ENCODE measurements around the gene WIPI1. TPM values are rescaled to one million over a fixed set of nuclear protein-coding genes. Genes with fewer than 3 reads are reported as not detected.

Gene WIPI1
- total RNA-seq, 4 donors from 2014 or later: 62.6 to 313 (median 97.1) TPM

DNA sequence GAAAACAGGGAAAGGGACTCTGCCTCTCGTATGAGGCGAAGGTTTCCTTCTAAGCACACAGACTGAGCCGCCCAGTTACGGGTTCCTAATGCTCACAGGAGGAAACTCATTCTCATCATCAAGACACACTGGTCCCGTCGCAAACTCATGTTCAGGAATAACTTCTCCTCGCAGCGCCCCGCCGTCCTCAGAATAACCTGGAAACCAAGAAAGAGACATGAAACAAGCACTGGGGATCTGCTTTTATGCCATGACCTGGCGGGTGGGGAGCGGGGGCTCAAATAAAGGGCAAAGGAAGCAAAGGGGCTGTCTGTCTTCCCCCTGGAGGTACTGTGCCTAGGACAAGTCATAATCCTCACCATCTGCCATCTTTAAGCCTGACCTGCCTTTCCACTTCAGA lies 31.3 kb downstream of the WIPI1 start:
- DNase-seq: no peak
- 95% methylated on average over 9 to 12 of the region's 12 CpGs for WGBS, 2 donors (ENCODE audit: low coverage in 1 of 2)

DNA sequence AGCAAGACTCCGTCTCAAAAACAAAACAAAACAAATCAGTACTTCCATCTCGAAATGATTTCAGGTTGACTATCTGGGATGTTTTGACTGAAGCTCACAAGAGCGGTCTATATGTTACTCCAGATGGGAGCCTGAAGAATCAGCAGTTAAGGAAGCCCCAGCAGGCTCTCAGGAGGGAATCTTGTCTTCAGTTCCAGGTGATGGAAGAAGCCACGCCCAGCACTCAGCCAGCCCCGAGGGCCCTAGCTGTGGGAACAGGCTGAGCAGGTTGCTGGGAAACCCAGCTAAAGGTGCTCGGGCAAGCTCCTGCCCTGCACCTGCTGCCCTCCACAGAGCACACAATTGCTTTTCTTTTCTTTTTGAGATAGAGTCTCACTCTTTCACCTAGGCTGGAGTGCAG lies 32.4 kb downstream of the WIPI1 start:
- H3K4me1 ChIP-seq: no peaks in the 10 kb centered on the region
- no peak overlapping the region for H3K4me3 ChIP-seq
- H3K36me3 ChIP-seq: peaks cover 0 to 71% (median 25%) of the 10 kb centered on the region in 4 donors
- H3K27ac ChIP-seq: no peak overlapping the region
- TF ChIP-seq, protein P1, sequence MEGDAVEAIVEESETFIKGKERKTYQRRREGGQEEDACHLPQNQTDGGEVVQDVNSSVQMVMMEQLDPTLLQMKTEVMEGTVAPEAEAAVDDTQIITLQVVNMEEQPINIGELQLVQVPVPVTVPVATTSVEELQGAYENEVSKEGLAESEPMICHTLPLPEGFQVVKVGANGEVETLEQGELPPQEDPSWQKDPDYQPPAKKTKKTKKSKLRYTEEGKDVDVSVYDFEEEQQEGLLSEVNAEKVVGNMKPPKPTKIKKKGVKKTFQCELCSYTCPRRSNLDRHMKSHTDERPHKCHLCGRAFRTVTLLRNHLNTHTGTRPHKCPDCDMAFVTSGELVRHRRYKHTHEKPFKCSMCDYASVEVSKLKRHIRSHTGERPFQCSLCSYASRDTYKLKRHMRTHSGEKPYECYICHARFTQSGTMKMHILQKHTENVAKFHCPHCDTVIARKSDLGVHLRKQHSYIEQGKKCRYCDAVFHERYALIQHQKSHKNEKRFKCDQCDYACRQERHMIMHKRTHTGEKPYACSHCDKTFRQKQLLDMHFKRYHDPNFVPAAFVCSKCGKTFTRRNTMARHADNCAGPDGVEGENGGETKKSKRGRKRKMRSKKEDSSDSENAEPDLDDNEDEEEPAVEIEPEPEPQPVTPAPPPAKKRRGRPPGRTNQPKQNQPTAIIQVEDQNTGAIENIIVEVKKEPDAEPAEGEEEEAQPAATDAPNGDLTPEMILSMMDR (IDR thresholded peaks at IDR 0.05): no peak
- TF ChIP-seq POLR2AphosphoS5 (IDR thresholded peaks at IDR 0.05) (no peak), EP300 (IDR thresholded peaks at IDR 0.05; ENCODE audit: low read depth) (no peak), POLR2A (IDR thresholded peaks at IDR 0.05) (no peak)
- in situ Hi-C loops (cut with MboI; ENCODE audit: low pct_ligation_motif_present in 1 of 4, low pct_unique_long_range_greater_than_20kb in 1 of 4, low sequenced_read_pairs in 3 of 4) (no loop called here), intact Hi-C loops (cut with DNase I; ENCODE audit: low total_unique reads) (no loop called here)
- WGBS, 2 donors (ENCODE audit: low coverage in 1 of 2): 73 to 76% methylated on average over 3 to 6 of the region's 6 CpGs
- H3K9me3 ChIP-seq: no peaks in the 10 kb centered on the region
- no peaks in the 10 kb centered on the region for H3K27me3 ChIP-seq
- DNase-seq: no peak

More for the DNA sequence above, 31.3 kb downstream of the WIPI1 start:
- Histone ChIP-seq H3K4me3 (no peak overlapping the region), H3K9me3 (no peaks in the 10 kb centered on the region), H3K27ac (no peak overlapping the region), H3K4me1 (no peaks in the 10 kb centered on the region), H3K36me3 (peaks cover 0 to 71% (median 27%) of the 10 kb centered on the region in 4 donors), H3K27me3 (no peaks in the 10 kb centered on the region)
- intact Hi-C loops (cut with DNase I; ENCODE audit: low total_unique reads): no loop called here
- in situ Hi-C loops (cut with MboI; ENCODE audit: low pct_ligation_motif_present in 1 of 4, low pct_unique_long_range_greater_than_20kb in 1 of 4, low sequenced_read_pairs in 3 of 4): no loop called here
- TF ChIP-seq, protein P1 (IDR thresholded peaks at IDR 0.05): no peak
- TF ChIP-seq POLR2AphosphoS5 (IDR thresholded peaks at IDR 0.05) (no peak), EP300 (IDR thresholded peaks at IDR 0.05; ENCODE audit: low read depth) (no peak), POLR2A (IDR thresholded peaks at IDR 0.05) (no peak)

DNA sequence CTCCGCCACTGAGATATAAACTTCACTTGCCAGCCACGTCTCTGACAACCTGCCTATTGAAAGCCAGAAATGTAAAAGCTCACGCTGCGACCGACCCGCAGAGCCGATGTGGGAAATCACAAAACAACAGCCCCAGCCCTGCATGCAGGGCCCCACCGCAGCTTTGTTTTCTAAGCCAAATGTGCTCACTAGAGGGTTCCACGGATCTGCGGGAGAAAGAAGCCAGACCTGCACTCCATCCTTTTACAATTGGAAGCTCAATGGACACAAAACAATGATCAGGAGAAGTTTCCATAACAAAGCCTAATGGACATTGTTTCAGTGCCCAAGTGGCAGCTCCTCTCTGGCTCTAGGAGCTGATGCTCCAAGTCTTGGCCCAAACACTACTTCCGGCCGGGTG lies 33.1 kb downstream of the WIPI1 start:
- H3K4me3 ChIP-seq: no peak overlapping the region
- H3K36me3 ChIP-seq: peaks cover 0 to 65% (median 23%) of the 10 kb centered on the region in 4 donors
- no peak for DNase-seq
- no peaks in the 10 kb centered on the region for H3K9me3 ChIP-seq
- no peaks in the 10 kb centered on the region for H3K27me3 ChIP-seq
- in situ Hi-C loops (cut with MboI; ENCODE audit: low pct_ligation_motif_present in 1 of 4, low pct_unique_long_range_greater_than_20kb in 1 of 4, low sequenced_read_pairs in 3 of 4) (no loop called here), intact Hi-C loops (cut with DNase I; ENCODE audit: low total_unique reads) (no loop called here)
- WGBS, 2 donors (ENCODE audit: low coverage in 1 of 2): 90 to 100% methylated on average over 1 to 12 of the region's 12 CpGs
- TF ChIP-seq POLR2A (IDR thresholded peaks at IDR 0.05): no peak
- TF ChIP-seq POLR2AphosphoS5 (IDR thresholded peaks at IDR 0.05): no peak
- TF ChIP-seq, protein P1 (IDR thresholded peaks at IDR 0.05): no peak
- TF ChIP-seq EP300 (IDR thresholded peaks at IDR 0.05; ENCODE audit: low read depth): no peak
- H3K27ac ChIP-seq: no peak overlapping the region
- no peaks in the 10 kb centered on the region for H3K4me1 ChIP-seq

DNA sequence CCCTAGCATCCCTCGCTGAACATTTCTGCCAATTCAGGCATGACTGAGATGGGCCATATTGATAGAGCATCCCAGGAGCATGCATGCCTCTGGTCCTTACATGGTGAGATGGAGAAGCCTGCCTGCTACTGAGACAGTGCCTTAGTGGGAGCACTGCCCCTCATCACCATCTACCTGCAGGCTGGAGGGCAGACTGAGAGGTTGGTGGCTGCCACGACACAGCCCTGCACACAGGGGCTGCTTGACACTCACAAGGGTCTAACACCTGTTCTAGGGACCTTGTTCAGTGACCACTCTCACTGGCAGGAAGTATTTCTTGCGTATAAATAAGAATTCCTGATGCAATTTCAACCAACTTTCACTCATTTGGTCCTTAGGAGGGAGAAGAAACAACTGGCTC lies 34.0 kb downstream of the WIPI1 start:
- in situ Hi-C loops (cut with MboI; ENCODE audit: low pct_ligation_motif_present in 1 of 4, low pct_unique_long_range_greater_than_20kb in 1 of 4, low sequenced_read_pairs in 3 of 4) (no loop called here), intact Hi-C loops (cut with DNase I; ENCODE audit: low total_unique reads) (no loop called here)
- TF ChIP-seq, protein P1 (IDR thresholded peaks at IDR 0.05): no peak
- TF ChIP-seq POLR2A (IDR thresholded peaks at IDR 0.05) (no peak), EP300 (IDR thresholded peaks at IDR 0.05; ENCODE audit: low read depth) (no peak), POLR2AphosphoS5 (IDR thresholded peaks at IDR 0.05) (no peak)
- WGBS, 2 donors (ENCODE audit: low coverage in 1 of 2): 85 to 100% methylated on average over 1 to 3 of the region's 3 CpGs
- Histone ChIP-seq H3K4me3 (no peak overlapping the region), H3K27ac (no peak overlapping the region), H3K9me3 (no peaks in the 10 kb centered on the region), H3K4me1 (no peaks in the 10 kb centered on the region), H3K27me3 (no peaks in the 10 kb centered on the region), H3K36me3 (peaks cover 0 to 55% (median 20%) of the 10 kb centered on the region in 4 donors)
- no peak for DNase-seq
